Calu3 (cell line): ENCODE measurements around the gene FNIP1. TPM values are rescaled to one million over a fixed set of nuclear protein-coding genes. Genes with fewer than 3 reads are reported as not detected.
"Not testable (repeated sequence)": the region's sequence is repeated elsewhere in the genome, so short reads cannot be mapped to it uniquely, and the experiment has no call there.

Experiments
- BruUV-seq: library from RNA; stranded (reverse); fragments of 400-500 nt; replicated peaks from 2 replicates; lab custom pipeline; 2021; lab: Mats Ljungman, UMichigan
- CTCF ChIA-PET: fragments of 300-600 bp; sonication (Branson Sonifier 250); formaldehyde crosslinking; loops from one replicate; lab custom pipeline; 2022; ENCODE audit warnings: antibody characterized with exemption; lab: Charles Lee
- DNase-seq: peaks from one replicate; pipeline ENCODE4 v3.0.0; 2022
- H3K27ac Mint-ChIP-seq: one replicate; pipeline ENCODE4 v1.8.0; 2022; ENCODE audit warnings: mixed read lengths; ENCODE audit not compliant: unreplicated experiment
- H3K27me3 Mint-ChIP-seq: one replicate; pipeline ENCODE4 v1.8.0; 2022; ENCODE audit warnings: mixed read lengths; ENCODE audit not compliant: unreplicated experiment
- H3K36me3 Mint-ChIP-seq: one replicate; pipeline ENCODE4 v1.8.0; 2022; ENCODE audit warnings: mild to moderate bottlenecking, moderate library complexity, mixed read lengths; ENCODE audit not compliant: insufficient read depth, unreplicated experiment
- H3K4me1 Mint-ChIP-seq: one replicate; pipeline ENCODE4 v1.8.0; 2022; ENCODE audit warnings: mild to moderate bottlenecking, low read depth, mixed read lengths; ENCODE audit not compliant: unreplicated experiment
- H3K4me3 Mint-ChIP-seq: one replicate; pipeline ENCODE4 v1.8.0; 2022; ENCODE audit warnings: mild to moderate bottlenecking, low read depth, moderate library complexity, mixed read lengths; ENCODE audit not compliant: unreplicated experiment
- H3K9me3 Mint-ChIP-seq: one replicate; pipeline ENCODE4 v1.8.0; 2022; ENCODE audit warnings: low read depth, mixed read lengths; ENCODE audit not compliant: unreplicated experiment
- intact Hi-C: fragments of 100-400 bp; cut with micrococcal nuclease; formaldehyde crosslinking; loops from one replicate; pipeline ENCODE4 v1.10.0; 2022; ENCODE audit not compliant: unreplicated experiment
- total RNA-seq: library from RNA; stranded (reverse); gene quantifications from 2 replicates; pipeline ENCODE4 v1.2.3, GENCODE V29; 2022
- TF ChIP-seq, protein P1 (sequence below): fragments of 200-600 bp; IDR thresholded peaks from one replicate; pipeline ENCODE4 v1.8.0; 2022; ENCODE audit warnings: antibody characterized with exemption; ENCODE audit not compliant: unreplicated experiment

Gene FNIP1
- total RNA-seq, 1 experiment from 2014 or later: 46.0 TPM

DNA sequence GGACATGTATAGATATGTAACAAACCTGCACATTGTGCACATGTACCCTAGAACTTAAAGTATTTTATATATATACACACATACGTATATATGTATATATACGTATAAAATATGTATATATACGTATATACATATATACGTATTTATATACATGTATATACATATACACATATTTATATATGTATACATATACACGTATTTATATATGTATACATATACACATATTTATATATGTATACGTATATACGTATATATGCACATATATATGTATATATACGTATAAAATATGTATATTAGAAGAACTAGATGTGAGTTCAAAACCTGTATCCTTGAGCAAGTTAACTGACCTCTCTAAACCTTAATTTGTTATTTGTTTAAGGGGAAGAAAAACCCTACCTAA lies 61.4 kb downstream of the FNIP1 start:
- intact Hi-C loops: no loop called here
- CTCF ChIA-PET: no interaction called here
- DNase-seq: no peak
- Mint-ChIP-seq H3K4me3 (no peak overlapping the region), H3K9me3 (peaks cover 2% of the 10 kb centered on the region), H3K4me1 (no peaks in the 10 kb centered on the region), H3K27ac (no peak overlapping the region), H3K36me3 (peaks cover 18% of the 10 kb centered on the region), H3K27me3 (no peaks in the 10 kb centered on the region)
- BruUV-seq: no TSS peak
- TF ChIP-seq, protein P1, sequence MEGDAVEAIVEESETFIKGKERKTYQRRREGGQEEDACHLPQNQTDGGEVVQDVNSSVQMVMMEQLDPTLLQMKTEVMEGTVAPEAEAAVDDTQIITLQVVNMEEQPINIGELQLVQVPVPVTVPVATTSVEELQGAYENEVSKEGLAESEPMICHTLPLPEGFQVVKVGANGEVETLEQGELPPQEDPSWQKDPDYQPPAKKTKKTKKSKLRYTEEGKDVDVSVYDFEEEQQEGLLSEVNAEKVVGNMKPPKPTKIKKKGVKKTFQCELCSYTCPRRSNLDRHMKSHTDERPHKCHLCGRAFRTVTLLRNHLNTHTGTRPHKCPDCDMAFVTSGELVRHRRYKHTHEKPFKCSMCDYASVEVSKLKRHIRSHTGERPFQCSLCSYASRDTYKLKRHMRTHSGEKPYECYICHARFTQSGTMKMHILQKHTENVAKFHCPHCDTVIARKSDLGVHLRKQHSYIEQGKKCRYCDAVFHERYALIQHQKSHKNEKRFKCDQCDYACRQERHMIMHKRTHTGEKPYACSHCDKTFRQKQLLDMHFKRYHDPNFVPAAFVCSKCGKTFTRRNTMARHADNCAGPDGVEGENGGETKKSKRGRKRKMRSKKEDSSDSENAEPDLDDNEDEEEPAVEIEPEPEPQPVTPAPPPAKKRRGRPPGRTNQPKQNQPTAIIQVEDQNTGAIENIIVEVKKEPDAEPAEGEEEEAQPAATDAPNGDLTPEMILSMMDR: no peak

DNA sequence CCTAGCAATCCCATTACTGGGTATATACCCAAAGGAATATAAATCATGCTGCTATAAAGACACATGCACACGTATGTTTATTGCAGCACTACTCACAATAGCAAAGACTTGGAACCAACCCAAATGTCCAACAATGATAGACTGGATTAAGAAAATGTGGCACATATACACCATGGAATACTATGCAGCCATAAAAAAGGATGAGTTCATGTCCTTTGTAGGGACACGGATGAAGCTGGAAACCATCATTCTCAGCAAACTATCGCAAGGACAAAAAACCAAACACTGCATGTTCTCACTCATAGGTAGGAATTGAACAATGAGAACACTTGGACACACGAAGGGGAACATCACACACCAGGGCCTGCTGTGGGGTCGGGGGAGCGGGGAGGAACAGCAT lies 61.9 kb downstream of the FNIP1 start:
- peaks cover 19% of the 10 kb centered on the region for H3K36me3 Mint-ChIP-seq
- H3K9me3 Mint-ChIP-seq, BruUV-seq, H3K27me3 Mint-ChIP-seq, H3K4me1 Mint-ChIP-seq, intact Hi-C loops, H3K27ac Mint-ChIP-seq, DNase-seq, CTCF ChIA-PET, H3K4me3 Mint-ChIP-seq: not testable (repeated sequence)

DNA sequence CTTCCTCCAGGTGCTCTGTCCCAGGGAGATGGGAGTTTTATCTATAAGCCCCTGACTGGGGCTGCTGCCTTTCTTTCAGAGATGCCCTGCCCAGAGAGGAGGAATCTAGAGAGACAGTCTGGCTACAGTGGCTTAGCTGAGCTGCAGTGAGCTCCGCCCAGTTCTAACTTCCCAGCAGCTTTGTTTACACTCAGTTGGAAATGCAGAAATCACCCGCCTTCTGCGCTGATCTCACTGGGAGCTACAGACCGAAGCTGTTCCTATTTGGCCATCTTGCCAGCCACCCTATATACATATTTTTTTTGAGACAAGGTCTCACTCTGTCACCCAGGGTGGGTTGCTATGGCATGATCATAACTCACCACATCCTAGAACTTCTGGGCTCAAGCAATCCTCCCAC lies 67.5 kb downstream of the FNIP1 start:
- H3K4me1 Mint-ChIP-seq, DNase-seq, intact Hi-C loops, H3K27me3 Mint-ChIP-seq, BruUV-seq, H3K27ac Mint-ChIP-seq, H3K4me3 Mint-ChIP-seq, CTCF ChIA-PET: not testable (repeated sequence)
- Mint-ChIP-seq H3K9me3 (peaks cover 15% of the 10 kb centered on the region), H3K36me3 (peaks cover 24% of the 10 kb centered on the region)

DNA sequence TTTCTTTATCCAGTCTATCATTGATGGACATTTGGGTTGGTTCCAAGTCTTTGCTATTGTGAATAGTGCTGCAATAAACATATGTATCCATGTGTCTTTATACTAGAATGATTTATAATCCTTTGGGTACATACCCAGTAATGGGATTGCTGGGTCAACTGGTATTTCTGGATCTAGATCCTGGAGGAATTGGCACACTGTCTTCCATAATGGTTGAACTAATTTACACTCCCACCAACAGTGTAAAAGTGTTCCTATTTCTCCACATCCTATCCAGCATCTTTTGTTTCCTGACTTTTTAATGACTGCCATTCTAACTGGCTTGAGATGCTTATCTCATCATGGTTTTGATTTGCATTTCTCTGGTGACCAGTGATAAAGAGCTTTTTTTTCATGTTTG lies 72.7 kb downstream of the FNIP1 start:
- peaks cover 13% of the 10 kb centered on the region for H3K9me3 Mint-ChIP-seq
- H3K4me1 Mint-ChIP-seq, CTCF ChIA-PET, H3K27ac Mint-ChIP-seq, intact Hi-C loops, BruUV-seq, H3K27me3 Mint-ChIP-seq, H3K4me3 Mint-ChIP-seq, DNase-seq: not testable (repeated sequence)
- peaks cover 18% of the 10 kb centered on the region for H3K36me3 Mint-ChIP-seq

DNA sequence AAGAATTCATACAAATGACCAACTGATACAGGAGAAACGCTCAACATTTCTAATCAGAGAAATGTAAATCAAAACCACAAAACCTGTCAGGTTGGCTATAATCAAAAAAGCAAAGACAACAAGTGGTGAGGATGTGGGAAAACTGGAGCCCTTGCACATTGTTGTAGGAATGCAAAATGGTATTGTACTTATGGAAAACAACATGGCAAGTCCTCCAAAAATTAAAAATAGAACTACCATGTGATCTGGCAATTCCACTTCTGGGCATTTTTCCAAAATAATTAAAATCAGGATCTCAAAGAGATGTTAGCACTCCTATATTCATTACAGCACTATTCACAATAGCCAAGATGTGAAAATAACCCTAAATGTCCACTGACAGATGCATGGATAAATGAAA lies 76.1 kb downstream of the FNIP1 start:
- Mint-ChIP-seq H3K36me3 (peaks cover 15% of the 10 kb centered on the region), H3K4me1 (no peaks in the 10 kb centered on the region), H3K27me3 (no peaks in the 10 kb centered on the region), H3K9me3 (no peaks in the 10 kb centered on the region), H3K4me3 (no peak overlapping the region), H3K27ac (no peak overlapping the region)
- intact Hi-C loops: no loop called here
- CTCF ChIA-PET: no interaction called here
- TF ChIP-seq, protein P1: no peak
- BruUV-seq: no TSS peak
- no peak for DNase-seq

DNA sequence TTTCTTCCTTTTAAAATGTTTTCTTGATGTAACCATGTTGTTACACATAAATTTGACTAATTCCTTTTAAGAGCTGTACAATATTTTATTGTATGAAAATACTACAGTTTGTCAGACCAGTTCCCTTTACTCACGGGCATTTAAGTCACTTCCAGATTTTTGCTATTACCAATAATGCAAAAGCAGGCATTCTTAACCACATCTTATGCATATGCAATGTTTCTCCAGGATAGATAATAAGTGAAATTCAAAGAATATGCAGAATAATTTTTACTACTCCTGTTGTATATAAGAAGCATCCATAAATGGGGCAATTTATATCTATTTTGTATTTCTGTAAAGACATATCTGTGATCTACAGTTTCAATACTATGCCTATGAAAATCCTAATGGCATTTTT lies 77.3 kb downstream of the FNIP1 start:
- Mint-ChIP-seq H3K9me3 (no peaks in the 10 kb centered on the region), H3K4me3 (no peak overlapping the region), H3K27ac (no peak overlapping the region), H3K36me3 (peaks cover 15% of the 10 kb centered on the region), H3K27me3 (no peaks in the 10 kb centered on the region), H3K4me1 (no peaks in the 10 kb centered on the region)
- DNase-seq: no peak
- TF ChIP-seq, protein P1: no peak
- CTCF ChIA-PET: no interaction called here
- BruUV-seq: no TSS peak
- intact Hi-C loops: no loop called here
